ENCODE results near the gene KCNK7. TPM values are rescaled to one million over a fixed set of nuclear protein-coding genes. Genes with fewer than 3 reads are reported as not detected.

The KCNK7 gene
- total RNA-seq, 1 donor = 1.3 TPM

GRCh38 chr11:65611758-65612603 lies 16.4 kb upstream of the KCNK7 start:
- DNase-seq (ENCODE audit: low read depth in 2 of 3, low spot score in 2 of 3) = no peak

- peak in 1 of 3 donors; percentile 60 for DNase-seq (ENCODE audit: low read depth in 2 of 3, low spot score in 2 of 3)
These were observed 15.6 kb upstream of the KCNK7 start for GRCh38 chr11:65611028-65611757.

- DNase-seq (ENCODE audit: low read depth in 2 of 3, low spot score in 2 of 3) = no peak
These were observed 14.8 kb upstream of the KCNK7 start for GRCh38 chr11:65610404-65610803.

- DNase-seq (ENCODE audit: low read depth in 2 of 3, low spot score in 2 of 3) = no peak
These were observed 14.1 kb upstream of the KCNK7 start for GRCh38 chr11:65609665-65610064.

- DNase-seq (ENCODE audit: low read depth in 2 of 3, low spot score in 2 of 3) = no peak
These were observed 13.6 kb upstream of the KCNK7 start for GRCh38 chr11:65609229-65609628.

GRCh38 chr11:65607614-65608426 lies 12.2 kb upstream of the KCNK7 start:
- no peak for DNase-seq (ENCODE audit: low read depth in 2 of 3, low spot score in 2 of 3)

GRCh38 chr11:65606876-65607613 lies 11.4 kb upstream of the KCNK7 start:
- DNase-seq (ENCODE audit: low read depth in 2 of 3, low spot score in 2 of 3) = no peak

- DNase-seq (ENCODE audit: low read depth in 2 of 3, low spot score in 2 of 3) = no peak
These were observed 8.7 kb upstream of the KCNK7 start for GRCh38 chr11:65604258-65604657.

- no peak for DNase-seq (ENCODE audit: low read depth in 2 of 3, low spot score in 2 of 3)
These were observed 4.3 kb upstream of the KCNK7 start for GRCh38 chr11:65599955-65600246.

- no peak for DNase-seq (ENCODE audit: low read depth in 2 of 3, low spot score in 2 of 3)
These were observed 3.8 kb upstream of the KCNK7 start for GRCh38 chr11:65599216-65599954.

GRCh38 chr11:65598258-65598699 lies 2.7 kb upstream of the KCNK7 start:
- DNase-seq (ENCODE audit: low read depth in 2 of 3, low spot score in 2 of 3) = no peak

- no peak for DNase-seq (ENCODE audit: low read depth in 2 of 3, low spot score in 2 of 3)
These were observed 920 bp upstream of the KCNK7 start for GRCh38 chr11:65596520-65596919.

- DNase-seq (ENCODE audit: low read depth in 2 of 3, low spot score in 2 of 3) = no peak
These were observed 469 bp downstream of the KCNK7 start for GRCh38 chr11:65595131-65595530.

GRCh38 chr11:65593518-65594414 lies 1.8 kb downstream of the KCNK7 start:
- peak in 1 of 3 donors; percentile 53 for DNase-seq (ENCODE audit: low read depth in 2 of 3, low spot score in 2 of 3)

- DNase-seq (ENCODE audit: low read depth in 2 of 3, low spot score in 2 of 3) = no peak
These were observed 2.6 kb downstream of the KCNK7 start for GRCh38 chr11:65592858-65593517.

GRCh38 chr11:65591939-65592857 lies 3.4 kb downstream of the KCNK7 start:
- DNase-seq (ENCODE audit: low read depth in 2 of 3, low spot score in 2 of 3) = no peak

- no peak for DNase-seq (ENCODE audit: low read depth in 2 of 3, low spot score in 2 of 3)
These were observed 5.3 kb downstream of the KCNK7 start for GRCh38 chr11:65590240-65590738.

Measured in hematopoietic multipotent progenitor cell (in vitro differentiated cells).